HG03025 (cell line): Measurements from ENCODE around the gene CYP11A1.
"Not testable (repeated sequence)": the region's sequence is repeated elsewhere in the genome, so short reads cannot be mapped to it uniquely, and the experiment has no call there.

Experiments used
- ATAC-seq: cut with Tn5 transposase; IDR thresholded peaks from one replicate; pipeline ENCODE4 v1.9.1; 2021; ENCODE audit warnings: mild to moderate bottlenecking, moderate library complexity; ENCODE audit not compliant: unreplicated experiment, low FRiP score

Gene CYP11A1

DNA sequence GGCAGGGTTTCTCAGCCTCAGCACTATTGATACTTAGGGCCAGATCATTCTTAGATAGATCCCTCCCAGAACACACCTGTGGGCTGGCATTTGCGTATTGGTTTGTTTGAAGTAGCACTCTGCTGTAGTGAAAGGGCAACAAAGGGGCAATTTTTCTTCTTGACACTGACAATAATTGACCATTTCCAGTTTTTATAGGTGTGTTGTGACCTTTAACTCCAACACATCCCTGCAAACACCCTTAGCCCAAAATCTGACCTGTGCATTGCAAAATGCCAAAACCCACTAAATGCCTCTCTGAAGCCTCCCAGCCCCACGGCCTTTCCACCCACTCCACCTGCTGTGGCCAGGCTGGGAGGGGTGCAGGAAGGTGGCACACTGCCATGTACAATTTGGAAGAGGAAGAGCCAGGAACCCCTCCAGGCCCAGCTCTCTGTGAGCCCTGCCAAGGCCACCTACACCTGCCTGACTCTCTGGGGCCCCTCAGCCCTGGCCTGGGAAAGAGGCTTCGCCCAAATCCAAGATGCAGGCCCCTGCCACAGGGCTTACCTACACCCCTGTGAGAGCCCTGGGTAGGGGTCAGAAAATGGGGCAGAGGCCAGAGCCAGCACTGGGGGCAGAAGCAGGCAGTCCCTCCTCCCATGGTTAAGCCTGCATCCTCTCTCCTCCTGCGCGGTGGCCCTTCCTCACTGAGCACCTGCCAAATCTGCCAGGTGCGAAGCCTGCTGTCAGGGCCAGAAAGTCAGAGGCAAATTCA is 9.6 kb upstream of the CYP11A1 start:
- no peak for ATAC-seq

GRCh38 chr15:74376226-74376625 is 8.8 kb upstream of the CYP11A1 start:
- no peak for ATAC-seq

DNA sequence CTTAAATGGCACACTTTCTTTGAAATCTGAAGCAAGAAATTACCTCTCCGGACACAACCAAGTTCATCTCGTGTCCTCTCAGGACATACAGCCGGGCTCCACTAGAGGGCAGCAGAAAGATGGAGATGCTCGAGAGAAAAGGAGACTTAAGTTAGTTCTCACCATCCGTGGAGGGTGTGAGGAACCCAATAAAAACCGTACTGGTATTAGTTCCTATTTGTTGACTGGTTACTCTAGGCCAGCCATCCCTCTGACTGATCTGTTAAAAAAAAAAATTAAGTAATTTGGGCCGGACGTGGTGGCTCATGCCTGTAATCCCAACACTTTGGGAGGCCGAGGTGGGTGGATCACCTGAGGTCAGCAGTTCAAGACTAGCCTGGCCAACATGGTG is 7.9 kb upstream of the CYP11A1 start:
- no peak for ATAC-seq

DNA sequence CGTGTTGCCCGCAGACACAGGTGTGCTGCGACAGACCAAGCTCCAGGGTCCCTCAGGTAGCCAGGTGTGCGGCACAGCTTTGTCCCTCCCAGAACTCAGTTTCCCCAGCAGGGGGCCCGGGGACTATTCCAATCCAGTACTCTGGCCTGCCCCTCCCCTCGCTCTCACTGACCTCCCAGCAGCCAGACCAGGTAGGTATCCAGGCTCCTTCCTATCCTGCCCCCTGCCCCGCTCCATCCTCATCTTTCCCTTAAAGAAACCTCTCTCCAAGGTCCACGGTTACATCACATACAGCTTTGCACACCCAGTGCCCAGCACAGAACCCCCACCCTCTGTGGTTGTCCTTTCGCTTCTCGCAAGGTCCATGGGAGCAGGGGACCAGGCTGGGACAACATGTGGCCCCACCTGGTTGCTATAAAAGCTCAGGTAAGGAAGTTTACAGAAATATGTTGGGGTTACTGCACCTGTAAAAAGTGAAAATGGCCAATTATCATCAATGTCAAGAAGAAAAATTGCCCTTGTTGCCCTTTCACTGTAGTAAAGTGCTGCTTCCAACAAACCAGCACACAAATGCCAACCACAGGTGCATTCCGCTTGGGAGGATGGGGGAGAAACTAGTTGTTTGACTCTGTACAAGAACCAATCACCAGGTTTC is 7.3 kb upstream of the CYP11A1 start:
- peak; percentile 9 for ATAC-seq

- peak; percentile 74 for ATAC-seq
Measured at GRCh38 chr15:74373731-74374647, 6.5 kb upstream of the CYP11A1 start.

- no peak for ATAC-seq
Measured at GRCh38 chr15:74373056-74373650, 5.7 kb upstream of the CYP11A1 start.

- ATAC-seq: no peak
Measured at GRCh38 chr15:74370471-74370870, 3.0 kb upstream of the CYP11A1 start.

DNA sequence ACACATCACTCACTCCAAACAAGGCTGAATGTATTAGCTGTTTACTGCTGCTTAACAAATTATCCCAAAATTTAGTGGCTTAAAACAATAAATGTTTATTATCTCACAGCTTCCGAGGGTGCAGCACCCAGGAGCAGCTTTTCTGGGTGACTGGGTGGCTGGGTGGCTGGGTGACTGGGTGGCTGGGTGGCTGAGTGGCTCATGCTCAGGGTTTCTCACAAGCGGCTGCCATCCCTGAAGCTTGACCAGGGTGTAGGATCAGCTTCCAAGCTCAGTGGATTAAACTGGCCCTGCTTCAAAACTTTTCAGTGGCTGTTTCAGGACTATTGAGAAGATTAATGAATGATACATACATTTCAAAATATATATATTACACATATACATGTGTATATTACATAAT is 2.3 kb upstream of the CYP11A1 start:
- ATAC-seq: no peak

DNA sequence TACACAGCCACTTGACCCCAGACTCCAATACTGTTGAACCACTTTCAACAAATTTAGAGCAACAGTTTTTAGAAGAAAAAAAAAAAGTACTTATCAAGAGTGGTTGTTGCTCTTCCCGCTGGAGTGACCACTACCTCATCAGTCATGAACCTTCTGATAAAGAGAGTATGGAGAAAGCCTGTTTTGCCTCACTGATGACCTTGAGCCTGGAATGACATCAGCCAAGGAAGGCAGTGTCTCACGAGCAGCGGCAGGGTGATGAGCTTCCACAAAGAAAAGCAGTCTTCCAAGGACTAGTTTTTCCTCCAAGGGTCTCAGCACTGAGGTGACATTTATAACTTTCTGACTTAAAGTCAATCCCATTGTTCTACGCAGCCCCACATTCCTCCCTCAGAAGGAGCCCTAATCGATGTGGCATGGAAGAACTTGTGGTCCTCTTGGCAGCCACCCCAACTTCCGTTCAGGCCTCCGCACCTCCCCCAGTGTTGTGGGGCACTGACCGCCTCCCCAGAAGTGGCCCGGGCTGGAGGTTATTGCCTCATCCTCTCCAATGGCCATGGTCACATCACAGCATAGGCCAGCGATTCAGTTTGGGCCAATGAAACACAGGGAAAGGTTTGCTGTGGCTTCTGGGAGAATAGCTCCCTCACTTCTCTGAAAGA is 1.8 kb upstream of the CYP11A1 start:
- no peak for ATAC-seq

DNA sequence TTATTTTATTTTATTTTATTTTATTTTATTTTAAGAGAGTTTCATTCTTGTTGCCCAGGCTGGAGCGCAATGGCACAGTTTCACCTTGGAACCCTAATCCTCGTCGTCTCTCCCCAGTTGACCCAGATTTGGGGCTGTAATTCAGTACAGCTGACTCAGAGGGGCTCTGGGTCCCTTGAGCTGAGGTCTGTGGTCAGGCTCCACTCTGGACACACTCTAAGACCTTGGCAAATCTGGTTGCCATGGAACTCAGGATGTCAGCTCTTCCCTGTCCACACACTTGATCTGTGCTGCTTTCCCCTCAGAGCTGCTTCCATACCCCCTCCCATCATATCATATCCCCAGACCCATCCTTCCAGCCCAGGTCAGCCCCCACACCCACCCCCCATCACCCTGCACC is 675 bp upstream of the CYP11A1 start:
- no peak for ATAC-seq

DNA sequence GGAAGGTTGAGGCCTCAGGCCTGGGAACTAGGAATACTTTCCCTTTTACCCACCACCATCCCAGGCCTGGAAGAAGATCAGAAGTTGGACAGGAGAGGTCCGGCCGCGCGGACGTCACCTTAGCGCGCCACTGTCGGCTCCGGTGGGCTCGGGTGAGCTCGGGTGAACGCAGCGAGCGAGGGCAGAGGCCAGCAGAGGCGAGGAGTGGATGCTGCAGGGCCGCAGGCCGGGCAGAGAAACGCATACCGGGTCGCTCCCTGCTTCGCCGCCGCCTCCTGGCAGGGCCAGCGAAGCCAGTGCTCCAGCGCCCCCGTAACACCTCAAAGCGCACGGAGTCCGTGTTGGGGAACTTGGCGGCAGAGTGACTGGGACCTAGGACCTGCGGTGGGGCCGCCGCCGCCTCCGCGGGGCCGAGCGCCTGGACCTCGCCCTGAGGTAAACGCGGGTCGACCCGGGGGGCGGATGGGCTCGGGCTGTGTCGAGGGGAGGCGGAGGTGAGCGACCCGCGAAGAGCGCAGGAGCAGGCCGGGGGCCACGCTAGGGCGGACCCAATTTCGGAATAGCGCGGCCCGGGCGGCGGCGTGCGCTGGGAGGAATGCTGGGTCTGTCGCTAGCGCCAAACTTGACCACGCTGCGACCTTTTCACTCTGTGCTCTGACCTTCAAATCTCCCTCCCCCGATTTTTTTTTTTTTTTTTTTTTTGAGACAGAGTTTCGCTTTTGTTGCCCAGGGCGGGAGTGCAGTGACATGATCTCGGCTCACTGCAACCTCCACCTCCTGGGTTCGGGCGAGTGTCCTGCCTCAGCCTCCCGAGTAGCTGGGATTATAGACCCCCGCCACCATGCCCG is 1.6 kb downstream of the CYP11A1 start:
- ATAC-seq: no peak

- ATAC-seq: no peak
Measured at GRCh38 chr15:74364936-74365597, 2.4 kb downstream of the CYP11A1 start.

GRCh38 chr15:74362482-74362881 is 5.0 kb downstream of the CYP11A1 start:
- no peak for ATAC-seq

DNA sequence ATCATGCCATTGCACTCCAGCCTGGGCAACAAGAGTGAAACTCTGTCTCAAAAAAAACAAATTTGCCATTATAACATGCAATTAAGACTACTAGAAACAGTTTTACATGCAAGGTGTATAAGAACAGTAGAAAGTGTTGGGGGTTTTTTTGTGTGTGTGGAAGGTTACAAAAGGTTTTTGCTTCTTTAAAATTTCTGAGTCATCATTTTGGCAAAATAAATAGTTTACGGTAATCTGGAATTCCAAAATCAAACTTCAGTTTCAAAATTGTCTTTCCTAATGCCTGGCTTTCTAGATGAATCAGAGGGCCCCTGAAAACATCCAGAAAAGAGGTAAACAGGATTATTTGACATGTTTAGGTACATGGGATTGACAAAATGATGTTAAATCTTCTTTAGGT is 6.6 kb downstream of the CYP11A1 start:
- not testable (repeated sequence) for ATAC-seq

GRCh38 chr15:74359376-74359775 is 8.1 kb downstream of the CYP11A1 start:
- ATAC-seq: not testable (repeated sequence)

GRCh38 chr15:74357514-74357913 is 9.9 kb downstream of the CYP11A1 start:
- not testable (repeated sequence) for ATAC-seq

DNA sequence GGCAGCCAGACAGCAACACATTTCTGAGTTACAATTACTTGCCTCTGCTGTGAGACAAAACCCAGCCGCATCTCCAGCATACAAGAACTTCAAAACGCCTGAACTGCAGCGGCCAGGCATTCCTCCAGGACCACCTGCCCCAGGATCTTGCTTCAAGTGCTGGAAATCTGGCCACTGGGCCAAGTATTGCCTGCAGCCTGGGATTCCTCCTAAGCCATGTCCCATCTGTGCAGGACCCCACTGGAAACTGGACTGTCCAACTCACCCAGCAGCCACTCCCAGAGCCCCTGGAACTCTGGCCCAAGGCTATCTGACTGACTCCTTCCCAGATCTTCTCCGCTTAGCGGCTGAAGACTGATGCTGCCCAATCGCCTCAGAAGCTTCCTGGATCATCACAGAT is 11.4 kb downstream of the CYP11A1 start:
- ATAC-seq: not testable (repeated sequence)

DNA sequence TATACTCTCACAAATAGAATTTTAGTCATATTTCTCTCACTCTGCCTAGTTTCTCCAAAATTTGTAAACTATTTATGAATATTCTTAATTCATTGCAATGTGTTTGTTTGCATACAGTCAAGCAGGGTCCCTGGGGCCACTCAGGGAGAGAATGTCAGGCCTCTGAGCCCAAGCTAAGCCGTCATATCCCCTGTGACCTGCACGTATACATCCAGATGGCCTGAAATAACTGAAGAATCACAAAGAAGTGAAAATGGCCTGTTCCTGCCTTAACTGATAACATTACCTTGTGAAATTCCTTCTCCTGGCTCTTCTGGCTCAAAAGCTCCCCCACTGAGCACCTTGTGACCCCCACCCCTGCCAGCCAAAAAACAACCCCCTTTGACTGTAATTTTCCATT is 13.5 kb downstream of the CYP11A1 start:
- ATAC-seq: not testable (repeated sequence)

DNA sequence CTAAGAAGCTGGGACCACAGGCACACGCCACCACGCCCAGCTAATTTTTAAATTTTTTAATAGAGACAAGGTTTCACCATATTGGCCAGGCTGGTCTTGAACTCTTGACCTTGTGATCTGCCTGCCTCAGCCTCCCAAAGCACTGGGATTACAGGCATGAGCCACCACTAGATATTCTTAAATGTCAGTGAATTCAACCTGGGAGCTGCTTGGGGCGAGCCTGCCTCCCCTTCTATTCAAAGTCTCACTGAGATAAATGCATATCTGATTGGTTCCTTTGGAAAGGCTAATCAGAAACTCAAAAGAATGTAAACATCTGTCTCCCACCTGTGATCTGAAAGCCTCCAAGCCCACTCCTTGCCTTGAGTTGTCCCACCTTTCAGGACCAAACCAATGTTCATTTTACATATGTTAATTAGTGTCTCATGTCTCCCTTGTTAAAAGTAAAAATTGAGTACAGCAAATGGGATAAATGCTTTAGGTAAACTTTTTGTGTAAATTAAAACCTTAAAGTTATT is 15.0 kb downstream of the CYP11A1 start:
- ATAC-seq: no peak
